Measurements from ENCODE around the gene THRAP3.

DNA sequence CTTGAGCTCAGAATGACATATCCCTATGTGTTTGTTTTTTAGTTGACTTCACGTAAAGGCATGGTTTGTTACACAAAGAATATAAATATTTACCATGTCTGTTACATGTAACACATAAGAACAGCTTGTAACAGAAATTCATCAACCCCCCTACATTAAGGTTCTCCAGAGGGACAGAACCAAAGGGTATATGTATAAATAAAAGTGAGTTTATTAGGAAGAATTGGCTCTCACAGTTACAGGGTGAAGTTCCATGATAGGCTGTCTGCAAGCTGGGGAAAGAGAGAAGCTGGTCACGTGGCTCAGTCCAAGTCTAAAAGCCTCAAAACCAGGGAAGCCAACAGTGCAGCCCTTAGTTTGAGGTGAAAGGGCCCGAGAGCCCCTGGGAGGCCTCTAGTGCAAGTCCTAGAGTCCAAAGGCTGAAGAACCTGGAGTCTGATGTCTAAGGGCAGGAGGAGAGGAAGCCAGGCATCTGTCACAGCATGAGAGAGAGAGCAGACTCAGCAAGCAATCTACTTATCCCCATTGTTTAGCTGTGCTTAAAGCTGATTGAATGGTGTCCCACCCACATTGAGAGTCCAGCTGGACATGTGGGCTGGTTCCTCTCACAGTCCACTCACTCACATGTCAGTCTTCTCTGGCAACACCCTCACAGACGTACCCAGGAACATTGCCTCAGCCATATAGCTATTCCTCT, 15.8 kb downstream of the THRAP3 start:
- TF ChIP-seq, protein P1, sequence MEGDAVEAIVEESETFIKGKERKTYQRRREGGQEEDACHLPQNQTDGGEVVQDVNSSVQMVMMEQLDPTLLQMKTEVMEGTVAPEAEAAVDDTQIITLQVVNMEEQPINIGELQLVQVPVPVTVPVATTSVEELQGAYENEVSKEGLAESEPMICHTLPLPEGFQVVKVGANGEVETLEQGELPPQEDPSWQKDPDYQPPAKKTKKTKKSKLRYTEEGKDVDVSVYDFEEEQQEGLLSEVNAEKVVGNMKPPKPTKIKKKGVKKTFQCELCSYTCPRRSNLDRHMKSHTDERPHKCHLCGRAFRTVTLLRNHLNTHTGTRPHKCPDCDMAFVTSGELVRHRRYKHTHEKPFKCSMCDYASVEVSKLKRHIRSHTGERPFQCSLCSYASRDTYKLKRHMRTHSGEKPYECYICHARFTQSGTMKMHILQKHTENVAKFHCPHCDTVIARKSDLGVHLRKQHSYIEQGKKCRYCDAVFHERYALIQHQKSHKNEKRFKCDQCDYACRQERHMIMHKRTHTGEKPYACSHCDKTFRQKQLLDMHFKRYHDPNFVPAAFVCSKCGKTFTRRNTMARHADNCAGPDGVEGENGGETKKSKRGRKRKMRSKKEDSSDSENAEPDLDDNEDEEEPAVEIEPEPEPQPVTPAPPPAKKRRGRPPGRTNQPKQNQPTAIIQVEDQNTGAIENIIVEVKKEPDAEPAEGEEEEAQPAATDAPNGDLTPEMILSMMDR (IDR thresholded peaks at IDR 0.05), result no peak
- no peak for TF ChIP-seq POLR2A (IDR thresholded peaks at IDR 0.05)
- no peak for TF ChIP-seq POLR2AphosphoS5 (IDR thresholded peaks at IDR 0.05)
